Lower lobe of right lung (tissue), 2 donors: ENCODE measurements around the gene ARID2. TPM values are rescaled to one million over a fixed set of nuclear protein-coding genes. Genes with fewer than 3 reads are reported as not detected.

Experiments
- ATAC-seq, 2 donors: fragments of 200-7000 bp; cut with Tn5 transposase; one replicate each; pipeline ENCODE4 v1.9.1; 2020 to 2022; ENCODE audit warnings: mild to moderate bottlenecking in 2 of 2, moderate library complexity in 2 of 2
- DNase-seq: peaks from one replicate; pipeline ENCODE4 v3.0.0-alpha.2; 2020
- H3K27ac ChIP-seq: fragments of 200-600 bp; one replicate; pipeline ENCODE4 v1.8.0; 2022
- H3K27me3 ChIP-seq: fragments of 200-600 bp; one replicate; pipeline ENCODE4 v1.8.0; 2022; ENCODE audit warnings: low read depth
- H3K36me3 ChIP-seq: fragments of 200-600 bp; one replicate; pipeline ENCODE4 v1.8.0; 2022; ENCODE audit warnings: mild to moderate bottlenecking
- H3K4me1 ChIP-seq: fragments of 200-600 bp; one replicate; pipeline ENCODE4 v1.8.0; 2022
- H3K4me3 ChIP-seq: fragments of 200-600 bp; one replicate; pipeline ENCODE4 v1.8.0; 2022; ENCODE audit warnings: mild to moderate bottlenecking
- H3K9me3 ChIP-seq: fragments of 200-600 bp; one replicate; pipeline ENCODE4 v1.8.0; 2022
- intact Hi-C: fragments of 100-400 bp; cut with DNase I; formaldehyde crosslinking; loops from one replicate; pipeline ENCODE4 v1.11.0; 2022
- total RNA-seq: library from RNA; stranded (reverse); fragmentation: NEBNext Ultra II Directional; extraction: Animal tissue kit (Norgen Biotek cat#: 25700); gene quantifications from one replicate; pipeline ENCODE4 v1.2.1, GENCODE V29; 2021
- TF ChIP-seq, protein P1 (sequence below): fragments of 200-600 bp; IDR thresholded peaks from one replicate; pipeline ENCODE4 v1.8.0; 2022; ENCODE audit warnings: antibody characterized with exemption, mild to moderate bottlenecking
- donor health status: DM: no; HTN: yes; CAD: no; lungs with severe emphysema.

ARID2 gene
- total RNA-seq, 1 donor from 2014 or later: 26.3 TPM

DNA sequence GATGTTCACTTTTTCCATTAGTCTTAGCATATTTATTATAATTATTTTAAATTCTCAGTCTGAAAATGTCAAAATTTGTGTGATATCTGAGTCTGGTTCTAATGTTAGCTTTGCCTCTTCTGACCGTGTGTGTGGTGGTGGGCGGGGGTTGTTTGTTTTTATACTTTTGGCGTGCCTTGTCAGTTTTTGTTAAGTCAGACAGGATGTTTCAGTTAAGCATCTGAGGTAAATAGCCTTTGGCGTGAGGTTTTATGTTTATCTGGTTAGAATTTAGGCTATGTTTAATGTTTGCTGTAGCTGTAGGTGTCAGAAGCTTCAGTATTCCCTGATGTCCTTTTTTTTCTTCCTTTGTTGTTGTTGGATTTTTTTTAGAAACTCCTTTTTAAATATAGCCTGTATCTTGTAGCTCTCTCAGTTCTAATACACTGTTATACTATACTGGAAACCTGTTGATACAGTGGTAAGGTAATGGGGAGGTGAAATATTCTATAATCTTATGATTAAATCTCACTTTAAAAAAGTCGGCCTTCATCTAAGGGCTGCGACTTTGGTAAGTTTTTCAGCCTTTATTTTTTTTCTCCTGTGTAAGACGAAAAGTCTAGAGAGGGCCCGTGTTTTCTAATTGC is 149.2 kb downstream of the ARID2 start:
- H3K27me3 ChIP-seq: no peaks in the 10 kb centered on the region
- TF ChIP-seq, protein P1, sequence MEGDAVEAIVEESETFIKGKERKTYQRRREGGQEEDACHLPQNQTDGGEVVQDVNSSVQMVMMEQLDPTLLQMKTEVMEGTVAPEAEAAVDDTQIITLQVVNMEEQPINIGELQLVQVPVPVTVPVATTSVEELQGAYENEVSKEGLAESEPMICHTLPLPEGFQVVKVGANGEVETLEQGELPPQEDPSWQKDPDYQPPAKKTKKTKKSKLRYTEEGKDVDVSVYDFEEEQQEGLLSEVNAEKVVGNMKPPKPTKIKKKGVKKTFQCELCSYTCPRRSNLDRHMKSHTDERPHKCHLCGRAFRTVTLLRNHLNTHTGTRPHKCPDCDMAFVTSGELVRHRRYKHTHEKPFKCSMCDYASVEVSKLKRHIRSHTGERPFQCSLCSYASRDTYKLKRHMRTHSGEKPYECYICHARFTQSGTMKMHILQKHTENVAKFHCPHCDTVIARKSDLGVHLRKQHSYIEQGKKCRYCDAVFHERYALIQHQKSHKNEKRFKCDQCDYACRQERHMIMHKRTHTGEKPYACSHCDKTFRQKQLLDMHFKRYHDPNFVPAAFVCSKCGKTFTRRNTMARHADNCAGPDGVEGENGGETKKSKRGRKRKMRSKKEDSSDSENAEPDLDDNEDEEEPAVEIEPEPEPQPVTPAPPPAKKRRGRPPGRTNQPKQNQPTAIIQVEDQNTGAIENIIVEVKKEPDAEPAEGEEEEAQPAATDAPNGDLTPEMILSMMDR: no peak
- peaks cover 28% of the 10 kb centered on the region for H3K36me3 ChIP-seq
- no peak overlapping the region for H3K4me3 ChIP-seq
- peaks cover 4% of the 10 kb centered on the region for H3K9me3 ChIP-seq
- DNase-seq: no peak
- intact Hi-C loops: no loop called here
- no peak for ATAC-seq
- H3K27ac ChIP-seq: peak overlapping the region; percentile 27
- peaks cover 15% of the 10 kb centered on the region for H3K4me1 ChIP-seq

DNA sequence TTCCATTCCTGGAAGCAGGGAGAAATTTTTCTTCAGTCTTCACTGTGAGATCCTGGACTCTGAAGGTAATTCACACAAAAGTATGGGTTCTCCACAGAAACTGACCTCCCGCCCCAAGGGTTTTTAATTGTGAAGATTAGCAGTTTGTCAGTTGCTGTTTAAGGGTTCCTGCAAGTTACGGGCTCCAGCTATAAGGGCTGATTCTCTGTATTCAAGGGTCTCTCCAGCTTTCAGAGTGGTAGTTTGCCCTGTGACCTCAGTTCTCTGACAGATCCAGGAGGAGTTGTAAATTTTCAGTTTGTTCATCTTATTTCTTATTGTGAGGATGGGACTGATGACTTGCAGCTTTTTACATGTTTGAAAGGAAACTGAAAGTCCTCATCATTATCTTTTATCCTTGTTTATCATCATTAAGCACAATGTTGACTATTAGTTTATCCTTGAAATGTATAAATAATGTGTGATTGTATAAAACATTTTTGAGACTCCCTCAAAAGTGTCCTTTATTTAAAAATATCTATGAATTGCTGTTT is 149.9 kb downstream of the ARID2 start:
- peak overlapping the region; percentile 27 for H3K27ac ChIP-seq
- intact Hi-C loops: no loop called here
- no peak for ATAC-seq
- H3K36me3 ChIP-seq: peaks cover 21% of the 10 kb centered on the region
- no peak for DNase-seq
- no peak overlapping the region for H3K4me3 ChIP-seq
- peaks cover 4% of the 10 kb centered on the region for H3K9me3 ChIP-seq
- H3K4me1 ChIP-seq: peaks cover 15% of the 10 kb centered on the region
- TF ChIP-seq, protein P1: no peak
- no peaks in the 10 kb centered on the region for H3K27me3 ChIP-seq

DNA sequence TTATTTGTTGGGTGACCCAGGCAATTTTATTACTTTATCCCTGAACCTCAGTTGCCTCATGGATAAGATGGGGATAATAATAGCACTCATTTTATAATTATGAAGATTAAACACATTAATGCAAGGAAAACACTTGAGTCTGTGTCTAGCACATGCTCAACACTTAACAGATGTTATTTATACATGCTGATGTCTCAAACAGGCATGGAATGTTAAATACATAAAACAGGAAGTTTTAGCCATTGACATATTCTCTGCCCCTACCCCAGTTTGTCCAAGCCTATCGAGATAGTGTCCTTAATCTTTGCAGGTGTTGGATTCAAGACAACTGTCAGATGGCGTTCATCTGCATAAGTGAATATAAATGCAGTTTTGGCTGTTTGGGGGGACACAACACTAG is 151.0 kb downstream of the ARID2 start:
- TF ChIP-seq, protein P1: no peak
- no peaks in the 10 kb centered on the region for H3K27me3 ChIP-seq

DNA sequence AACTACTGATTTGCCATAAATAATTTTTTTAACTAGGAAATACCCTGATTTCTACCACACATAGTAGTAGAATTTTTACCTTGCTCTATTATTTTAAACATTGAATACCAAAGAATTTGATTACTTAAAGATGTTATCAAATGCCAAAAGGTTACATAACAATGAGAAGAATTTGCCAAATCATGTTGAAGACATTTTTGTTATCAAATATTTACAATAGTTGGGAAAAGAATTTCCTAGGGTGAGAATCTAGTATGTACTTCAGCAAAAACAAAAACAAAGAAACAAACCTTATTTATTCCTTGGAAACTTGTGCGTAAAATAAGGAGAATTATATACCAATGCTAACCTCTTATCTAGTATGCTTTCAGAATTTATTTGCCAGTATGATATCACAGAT is 153.7 kb downstream of the ARID2 start:
- intact Hi-C loops: no loop called here
- DNase-seq (no peak), ATAC-seq (no peak)
- no peak overlapping the region for H3K27ac ChIP-seq
- TF ChIP-seq, protein P1: no peak
- H3K36me3 ChIP-seq: peaks cover 11% of the 10 kb centered on the region
- no peaks in the 10 kb centered on the region for H3K27me3 ChIP-seq
- H3K9me3 ChIP-seq: no peaks in the 10 kb centered on the region
- peaks cover 15% of the 10 kb centered on the region for H3K4me1 ChIP-seq
- no peak overlapping the region for H3K4me3 ChIP-seq

More for the DNA sequence above, 151.0 kb downstream of the ARID2 start:
- intact Hi-C loops: no loop called here
- no peaks in the 10 kb centered on the region for H3K9me3 ChIP-seq
- DNase-seq (no peak), ATAC-seq (no peak)
- peaks cover 15% of the 10 kb centered on the region for H3K4me1 ChIP-seq
- H3K27ac ChIP-seq: no peak overlapping the region
- H3K4me3 ChIP-seq: no peak overlapping the region
- H3K36me3 ChIP-seq: peaks cover 15% of the 10 kb centered on the region

DNA sequence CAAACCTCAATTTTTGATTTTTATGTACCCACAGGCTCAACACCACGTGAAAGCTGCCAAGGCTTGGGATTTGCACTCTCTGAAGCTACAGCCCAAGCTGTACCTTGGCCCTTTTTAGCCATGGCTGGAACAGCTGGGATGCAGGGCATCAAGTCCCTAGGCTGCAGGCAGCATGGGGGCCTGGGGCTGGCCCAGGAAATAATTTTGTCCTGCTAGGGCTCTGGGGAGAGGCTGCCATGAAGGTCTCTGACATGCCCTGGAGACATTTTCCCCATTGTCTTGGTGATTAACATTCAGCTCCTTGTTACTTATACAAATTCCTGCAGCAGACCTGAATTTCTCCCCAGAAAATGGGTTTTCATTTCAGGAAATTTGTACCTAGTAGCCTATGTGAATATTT is 157.2 kb downstream of the ARID2 start:
- intact Hi-C loops: no loop called here
- H3K27me3 ChIP-seq: no peaks in the 10 kb centered on the region
- TF ChIP-seq, protein P1: no peak
- peaks cover 12% of the 10 kb centered on the region for H3K36me3 ChIP-seq
- H3K4me3 ChIP-seq: no peak overlapping the region
- ATAC-seq (no peak), DNase-seq (no peak)
- H3K4me1 ChIP-seq: no peaks in the 10 kb centered on the region
- no peak overlapping the region for H3K27ac ChIP-seq
- H3K9me3 ChIP-seq: no peaks in the 10 kb centered on the region
